Adrenal gland (tissue), 12 donors: ENCODE measurements around the gene ABHD16B. TPM values are rescaled to one million over a fixed set of nuclear protein-coding genes. Genes with fewer than 3 reads are reported as not detected.
A peak's percentile ranks its signal among the peaks of the same experiment; 100 is the strongest.

ENCODE experiments used
- DNase-seq, 7 donors: peaks; one replicate each; pipeline ENCODE4 v3.0.0-alpha.2; 2019 to 2020
- H3K27ac ChIP-seq, 5 donors: fragments of 200-600 bp; sonication (generic) in 4 of 5; 1 replicate in 3 of 5; 2 replicates in 2 of 5; pipeline versions ENCODE4 v1.5.1 to v1.8.0; 2016 to 2020; ENCODE audit warnings: mild to moderate bottlenecking in 1 of 5
- H3K27me3 ChIP-seq: fragments of 200-600 bp; 2 replicates; pipeline ENCODE4 v1.8.0; 2021
- H3K36me3 ChIP-seq, 2 donors: fragments of 200-600 bp; replicated peaks in 1 of 2; 1 replicate in 1 of 2; 2 replicates in 1 of 2; pipeline versions ENCODE4 v1.5.1 to v1.8.0; 2018 to 2022
- H3K4me1 ChIP-seq, 2 donors: fragments of 200-600 bp; replicated peaks in 1 of 2; 1 replicate in 1 of 2; 2 replicates in 1 of 2; pipeline versions ENCODE4 v1.5.1 to v1.8.0; 2018 to 2021
- H3K4me3 ChIP-seq, 4 donors: fragments of 200-600 bp; sonication (generic) in 3 of 4; one replicate each; pipeline ENCODE4 v1.5.1; 2016 to 2018
- H3K9me3 ChIP-seq, 3 donors: fragments of 200-600 bp; sonication (generic) in 1 of 3; replicated peaks in 1 of 3; 1 replicate in 2 of 3; 2 replicates in 1 of 3; pipeline versions ENCODE4 v1.5.1 to v1.8.0; 2016 to 2021
- CTCF ChIP-seq, 6 experiments: fragments of 450-650 bp in 4 of 6; fragments of 200-600 bp in 2 of 6; sonication (generic) in 1 of 6; IDR thresholded peaks; 1 replicate in 5 of 6; 2 replicates in 1 of 6; pipeline versions ENCODE4 v1.5.1 to v1.8.0; 2016 to 2021; ENCODE audit warnings: antibody characterized with exemption in 6 of 6, mild to moderate bottlenecking in 2 of 6, moderate library complexity in 1 of 6
- POLR2A ChIP-seq, 2 donors: fragments of 450-650 bp; IDR thresholded peaks; one replicate each; pipeline ENCODE4 v1.6.1; 2017; ENCODE audit warnings: antibody characterized with exemption in 2 of 2, mild to moderate bottlenecking in 2 of 2, moderate library complexity in 1 of 2
- WGBS, 4 donors: extraction: QIAGEN DNeasy Blood & Tissue Kit in 2 of 4; methylation state at CpG; one replicate each; pipeline versions ENCODE4 v1.1.5 to v1.1.7; 2013 to 2017; 5-methylcytosine and 5-hydroxymethylcytosine counted together
- intact Hi-C, 2 donors: fragments of 100-400 bp; cut with DNase I; formaldehyde crosslinking; loops; one replicate each; pipeline versions ENCODE4 v1.14.1 to v1.15.0; 2022 to 2023
- polyA plus RNA-seq, 3 donors: library from polyadenylated mRNA; stranded (reverse); fragments of 200-250 nt in 2 of 3; fragments of 350-450 nt in 1 of 3; fragmentation: Illumina TruSeq in 1 of 3; extraction: RNeasy Lipid Tissue Mini Kit (QIAGEN cat#74804) in 1 of 3; gene quantifications; one replicate each; pipeline ENCODE4 v1.2.3, GENCODE V29; 2013 to 2014
- total RNA-seq, 9 donors: library from RNA; depleted of rRNA in 4 of 9; stranded (reverse); fragments of >200 nt in 4 of 9; fragments of 120-200 nt in 1 of 9; fragmentation: NEBNext Ultra II Directional in 1 of 9; extraction: Animal tissue kit (Norgen Biotek cat#: 25700) in 1 of 9; gene quantifications; one replicate each; pipeline versions ENCODE4 v1.1.0 to v1.2.4, GENCODE V29; 2013 to 2023
- donor health status: healthy with polysubstance abuse.
- donor health status: Bipolar disorder and iron deficiency.
- donor health status: DM: yes; HTN: yes; CAD: no.
- donor health status: DM: no; HTN: no; CAD: no.
- donor health status: DM: no; HTN: no; CAD: no.
- donor health status: DM: yes; HTN: yes; CAD: no.

Gene ABHD16B
- total and polyA plus RNA-seq, 12 donors = 0.54 to 1.2 TPM; not detected in 10

- H3K4me3 ChIP-seq = no peak overlapping the region
- peak overlapping the region in 3 of 5 donors; percentile 1 to 93 (median 59) for H3K27ac ChIP-seq
- H3K36me3 ChIP-seq = no peaks in the 10 kb centered on the region
- intact Hi-C loops = no loop called here
- H3K9me3 ChIP-seq = no peaks in the 10 kb centered on the region
- H3K4me1 ChIP-seq = peaks cover 0 to 16% of the 10 kb centered on the region in 2 donors
- H3K27me3 ChIP-seq = no peaks in the 10 kb centered on the region
- TF ChIP-seq POLR2A (IDR thresholded peaks at IDR 0.05) (no peak), CTCF (IDR thresholded peaks at IDR 0.05) (no peak)
- peak; percentile 90 to 98 (median 95) for DNase-seq
- WGBS, 4 donors = 24 to 53% (median 41%) methylated on average over 5 to 21 of the region's 21 CpGs
Measured at GRCh38 chr20:63835021-63835858, 26.1 kb upstream of the ABHD16B start.

GRCh38 chr20:63836458-63837344 is 24.6 kb upstream of the ABHD16B start:
- no peak for TF ChIP-seq CTCF (IDR thresholded peaks at IDR 0.05)
- no peak for TF ChIP-seq POLR2A (IDR thresholded peaks at IDR 0.05)
- Histone ChIP-seq H3K36me3 (no peaks in the 10 kb centered on the region), H3K27me3 (no peaks in the 10 kb centered on the region), H3K4me3 (no peak overlapping the region), H3K27ac (peak overlapping the region in 1 of 5 donors; percentile 14), H3K9me3 (no peaks in the 10 kb centered on the region), H3K4me1 (peaks cover 0 to 16% of the 10 kb centered on the region in 2 donors)
- intact Hi-C loops = no loop called here
- 88 to 96% (median 92%) methylated on average over 15 to 27 of the region's 27 CpGs for WGBS, 4 donors
- no peak for DNase-seq

- Histone ChIP-seq H3K4me3 (no peak overlapping the region), H3K27me3 (no peaks in the 10 kb centered on the region), H3K4me1 (peaks cover 0 to 16% of the 10 kb centered on the region in 2 donors), H3K9me3 (no peaks in the 10 kb centered on the region), H3K36me3 (no peaks in the 10 kb centered on the region), H3K27ac (no peak overlapping the region)
- TF ChIP-seq CTCF (IDR thresholded peaks at IDR 0.05) (no peak), POLR2A (IDR thresholded peaks at IDR 0.05) (no peak)
- no peak for DNase-seq
- WGBS, 4 donors = 62 to 70% (median 68%) methylated on average over 6 to 8 of the region's 8 CpGs
- intact Hi-C loops = no loop called here
Measured at GRCh38 chr20:63837479-63837878, 23.8 kb upstream of the ABHD16B start.

- no peak for DNase-seq
- H3K27ac ChIP-seq = no peak overlapping the region
- intact Hi-C loops = no loop called here
- H3K9me3 ChIP-seq = no peaks in the 10 kb centered on the region
- peaks cover 0 to 7% of the 10 kb centered on the region in 2 donors for H3K4me1 ChIP-seq
- H3K4me3 ChIP-seq = no peak overlapping the region
- WGBS, 4 donors = 75 to 90% (median 84%) methylated on average over 13 of the region's 13 CpGs
- H3K36me3 ChIP-seq = no peaks in the 10 kb centered on the region
- H3K27me3 ChIP-seq = no peaks in the 10 kb centered on the region
- TF ChIP-seq CTCF (IDR thresholded peaks at IDR 0.05) = no peak
- TF ChIP-seq POLR2A (IDR thresholded peaks at IDR 0.05) = no peak
Measured at GRCh38 chr20:63839620-63840019, 21.7 kb upstream of the ABHD16B start.
